NCI-H748 (cell line): ENCODE measurements around the gene RBBP5.
"Not testable (repeated sequence)": the region's sequence is repeated elsewhere in the genome, so short reads cannot be mapped to it uniquely, and the experiment has no call there.

ENCODE experiments used
- DNase-seq: peaks from one replicate; lab custom pipeline; 2025; ENCODE audit not compliant: unreplicated experiment; lab: John Stamatoyannopoulos, UW

RBBP5 gene

GRCh38 chr1:205121660-205122488, at the start of gene RBBP5:
Gene RBBP5 (minus strand): TSS chr1:205121978. CDS start chr1:205121873, 105 bp downstream.
- DNase-seq, result peak; percentile 94

GRCh38 chr1:205171369-205171768, 49.6 kb upstream of the RBBP5 start:
- no peak for DNase-seq

- no peak for DNase-seq
These were observed 48.9 kb upstream of the RBBP5 start for GRCh38 chr1:205170532-205171269.

- no peak for DNase-seq
These were observed 47.5 kb upstream of the RBBP5 start for GRCh38 chr1:205169248-205169647.

- DNase-seq, result no peak
These were observed 46.5 kb upstream of the RBBP5 start for GRCh38 chr1:205168291-205168690.

GRCh38 chr1:205162301-205162700, 40.5 kb upstream of the RBBP5 start:
- no peak for DNase-seq

GRCh38 chr1:205161076-205161475, 39.3 kb upstream of the RBBP5 start:
- DNase-seq, result no peak

- no peak for DNase-seq
These were observed 36.4 kb upstream of the RBBP5 start for GRCh38 chr1:205158048-205158616.

- not testable (repeated sequence) for DNase-seq
These were observed 34.0 kb upstream of the RBBP5 start for GRCh38 chr1:205155665-205156377.

- DNase-seq, result no peak
These were observed 30.7 kb upstream of the RBBP5 start for GRCh38 chr1:205152505-205152904.

- no peak for DNase-seq
These were observed 29.1 kb upstream of the RBBP5 start for GRCh38 chr1:205150651-205151428.

GRCh38 chr1:205147191-205147835, 25.5 kb upstream of the RBBP5 start:
- no peak for DNase-seq

- DNase-seq, result no peak
These were observed 23.0 kb upstream of the RBBP5 start for GRCh38 chr1:205144751-205145150.

GRCh38 chr1:205144046-205144720, 22.4 kb upstream of the RBBP5 start:
- DNase-seq, result no peak

GRCh38 chr1:205142102-205142469, 20.3 kb upstream of the RBBP5 start:
- DNase-seq, result no peak

- DNase-seq, result peak; percentile 55
These were observed 19.7 kb upstream of the RBBP5 start for GRCh38 chr1:205141236-205142101.

- DNase-seq, result no peak
These were observed 18.3 kb upstream of the RBBP5 start for GRCh38 chr1:205140113-205140512.

- no peak for DNase-seq
These were observed 16.1 kb upstream of the RBBP5 start for GRCh38 chr1:205137901-205138300.

- DNase-seq, result no peak
These were observed 11.5 kb upstream of the RBBP5 start for GRCh38 chr1:205133287-205133686.
